Measurements from ENCODE around the gene ARHGAP6.

Gene ARHGAP6

GRCh38 chrX:11206716-11207115 lies 459.0 kb downstream of the ARHGAP6 start:
- no peak overlapping the region for H3K27ac ChIP-seq
- no peak for DNase-seq (ENCODE audit: low spot score)
- TF ChIP-seq CTCF (IDR thresholded peaks at IDR 0.05) = no peak
- no peak overlapping the region for H3K4me3 ChIP-seq

GRCh38 chrX:11205796-11206195 lies 459.9 kb downstream of the ARHGAP6 start:
- H3K4me3 ChIP-seq = no peak overlapping the region
- no peak for TF ChIP-seq CTCF (IDR thresholded peaks at IDR 0.05)
- no peak for DNase-seq (ENCODE audit: low spot score)

GRCh38 chrX:11197671-11198070 lies 468.0 kb downstream of the ARHGAP6 start:
- DNase-seq (ENCODE audit: low spot score) = no peak
- no peak for TF ChIP-seq CTCF (IDR thresholded peaks at IDR 0.05)
- Histone ChIP-seq H3K27ac (no peak overlapping the region), H3K4me3 (no peak overlapping the region)

More at GRCh38 chrX:11205796-11206195, 459.9 kb downstream of the ARHGAP6 start:
- no peak overlapping the region for H3K27ac ChIP-seq

GRCh38 chrX:11196476-11196875 lies 469.2 kb downstream of the ARHGAP6 start:
- DNase-seq (ENCODE audit: low spot score) = no peak
- no peak overlapping the region for H3K4me3 ChIP-seq
- TF ChIP-seq CTCF (IDR thresholded peaks at IDR 0.05) = no peak
- no peak overlapping the region for H3K27ac ChIP-seq

GRCh38 chrX:11193035-11193469 lies 472.7 kb downstream of the ARHGAP6 start:
- DNase-seq (ENCODE audit: low spot score) = no peak
- TF ChIP-seq CTCF (IDR thresholded peaks at IDR 0.05) = no peak
- Histone ChIP-seq H3K4me3 (no peak overlapping the region), H3K27ac (no peak overlapping the region)

GRCh38 chrX:11190745-11191510 lies 474.8 kb downstream of the ARHGAP6 start:
- Histone ChIP-seq H3K27ac (no peak overlapping the region), H3K4me3 (no peak overlapping the region)
- no peak for DNase-seq (ENCODE audit: low spot score)
- no peak for TF ChIP-seq CTCF (IDR thresholded peaks at IDR 0.05)

- H3K4me3 ChIP-seq = no peak overlapping the region
- no peak overlapping the region for H3K27ac ChIP-seq
- TF ChIP-seq CTCF (IDR thresholded peaks at IDR 0.05) = no peak
- no peak for DNase-seq (ENCODE audit: low spot score)
Observed at GRCh38 chrX:11189097-11189496, 476.6 kb downstream of the ARHGAP6 start.
